ENCODE results near the gene NOTUM.

The NOTUM gene

GRCh38 chr17:81934850-81935708 lies 25.9 kb downstream of the NOTUM start:
- DNase-seq = no peak

GRCh38 chr17:81934098-81934757 lies 26.8 kb downstream of the NOTUM start:
- DNase-seq = no peak

- no peak for DNase-seq
Observed at GRCh38 chr17:81933178-81933699, 27.7 kb downstream of the NOTUM start.

- DNase-seq = no peak
Observed at GRCh38 chr17:81932333-81932983, 28.5 kb downstream of the NOTUM start.

GRCh38 chr17:81931557-81932332 lies 29.2 kb downstream of the NOTUM start:
- DNase-seq = peak; percentile 88

GRCh38 chr17:81931189-81931556 lies 29.8 kb downstream of the NOTUM start:
- no peak for DNase-seq

GRCh38 chr17:81930142-81931125 lies 30.6 kb downstream of the NOTUM start:
- no peak for DNase-seq

- no peak for DNase-seq
Observed at GRCh38 chr17:81929253-81930141, 31.5 kb downstream of the NOTUM start.

GRCh38 chr17:81928544-81929252 lies 32.3 kb downstream of the NOTUM start:
- no peak for DNase-seq

- peak; percentile 96 for DNase-seq
Observed at GRCh38 chr17:81927653-81928543, 33.1 kb downstream of the NOTUM start, which contains the start of gene MAFG. TSS of gene MAFG (minus strand) at chr17:81927735. CDS start at chr17:81923185, 4,550 bp downstream.

- DNase-seq = no peak
Observed at GRCh38 chr17:81927152-81927652, 33.8 kb downstream of the NOTUM start.

GRCh38 chr17:81926451-81927151 lies 34.4 kb downstream of the NOTUM start:
- DNase-seq = no peak

- DNase-seq = no peak
Observed at GRCh38 chr17:81925860-81926450, 35.0 kb downstream of the NOTUM start.

- no peak for DNase-seq
Observed at GRCh38 chr17:81924557-81925532, 36.1 kb downstream of the NOTUM start.

- no peak for DNase-seq
Observed at GRCh38 chr17:81923302-81924260, 37.4 kb downstream of the NOTUM start.

All from NCI-H1694 (cell line).